Ishikawa (cell line): ENCODE measurements around the gene CRTC3.

ENCODE experiments used
- CEBPB ChIP-seq: IDR thresholded peaks from 2 replicates; pipeline ENCODE4 v1.6.1; 2012
- CREB1 ChIP-seq: IDR thresholded peaks from 2 replicates; pipeline ENCODE4 v1.6.1; 2012; ENCODE audit warnings: low read depth
- EP300 ChIP-seq: IDR thresholded peaks from 2 replicates; pipeline ENCODE4 v1.6.1; 2012; ENCODE audit warnings: borderline replicate concordance
- MAX ChIP-seq: IDR thresholded peaks from 2 replicates; pipeline ENCODE4 v1.6.1; 2012
- NFIC ChIP-seq: IDR thresholded peaks from 2 replicates; pipeline ENCODE4 v1.6.1; 2012
- RAD21 ChIP-seq: IDR thresholded peaks from 2 replicates; pipeline ENCODE4 v1.6.1; 2012; ENCODE audit warnings: low read depth
- REST ChIP-seq: IDR thresholded peaks from 2 replicates; pipeline ENCODE4 v1.6.1; 2012; ENCODE audit warnings: low read depth, mild to moderate bottlenecking
- TEAD4 ChIP-seq: IDR thresholded peaks from 2 replicates; pipeline ENCODE4 v1.6.1; 2012
- USF1 ChIP-seq: IDR thresholded peaks from 2 replicates; pipeline ENCODE4 v1.6.1; 2012
- ZBTB7A ChIP-seq: IDR thresholded peaks from 2 replicates; pipeline ENCODE4 v1.6.1; 2012; ENCODE audit warnings: low read depth

GRCh38 chr15:90588427-90588826 lies 58.7 kb downstream of the CRTC3 start:
- TF ChIP-seq NFIC (no peak), RAD21 (no peak), REST (no peak), EP300 (no peak), CEBPB (no peak), MAX (no peak), CREB1 (no peak), TEAD4 (no peak), USF1 (peak; percentile 60), ZBTB7A (no peak)
